Immature natural killer cell (primary cell): Measurements from ENCODE around the gene HS6ST3. TPM values are rescaled to one million over a fixed set of nuclear protein-coding genes. Genes with fewer than 3 reads are reported as not detected.
"Not testable (repeated sequence)": the region's sequence is repeated elsewhere in the genome, so short reads cannot be mapped to it uniquely, and the experiment has no call there.

Source experiments
- DNase-seq, 3 donors: peaks; one replicate each; pipeline ENCODE4 v3.0.0; 2022; ENCODE audit warnings: mixed read lengths in 1 of 3
- H3K27ac Mint-ChIP-seq, 6 donors: one replicate each; pipeline ENCODE4 v1.8.0; 2020; ENCODE audit warnings: mixed read lengths in 6 of 6, mild to moderate bottlenecking in 5 of 6, inconsistent platforms in 4 of 6, moderate library complexity in 3 of 6
- H3K27me3 Mint-ChIP-seq, 3 donors: one replicate each; pipeline ENCODE4 v1.8.0; 2020 to 2021; ENCODE audit warnings: low read depth in 3 of 3, mild to moderate bottlenecking in 3 of 3, mixed read lengths in 3 of 3, moderate library complexity in 3 of 3, inconsistent platforms in 1 of 3
- H3K36me3 Mint-ChIP-seq, 3 donors: one replicate each; pipeline ENCODE4 v1.8.0; 2020; ENCODE audit warnings: mixed read lengths in 3 of 3, inconsistent platforms in 2 of 3, mild to moderate bottlenecking in 2 of 3
- H3K4me1 Mint-ChIP-seq, 2 donors: one replicate each; pipeline ENCODE4 v1.8.0; 2020; ENCODE audit warnings: inconsistent platforms in 2 of 2, mild to moderate bottlenecking in 2 of 2, mixed read lengths in 2 of 2, moderate library complexity in 1 of 2
- H3K4me3 Mint-ChIP-seq, 5 donors: one replicate each; pipeline ENCODE4 v1.8.0; 2020; ENCODE audit warnings: mild to moderate bottlenecking in 5 of 5, mixed read lengths in 5 of 5, inconsistent platforms in 3 of 5, moderate library complexity in 3 of 5
- H3K9me3 Mint-ChIP-seq, 6 donors: one replicate each; pipeline ENCODE4 v1.8.0; 2020; ENCODE audit warnings: mild to moderate bottlenecking in 6 of 6, mixed read lengths in 6 of 6, inconsistent platforms in 4 of 6, moderate library complexity in 3 of 6
- polyA plus RNA-seq, 3 donors: library from polyadenylated mRNA; unstranded; fragments of 300-500 nt; fragmentation: Illumina TruSeq; gene quantifications; one replicate each; pipeline ENCODE4 v1.2.3, GENCODE V29; 2021

Gene HS6ST3
- polyA plus RNA-seq, 3 donors from 2014 or later = not detected

DNA sequence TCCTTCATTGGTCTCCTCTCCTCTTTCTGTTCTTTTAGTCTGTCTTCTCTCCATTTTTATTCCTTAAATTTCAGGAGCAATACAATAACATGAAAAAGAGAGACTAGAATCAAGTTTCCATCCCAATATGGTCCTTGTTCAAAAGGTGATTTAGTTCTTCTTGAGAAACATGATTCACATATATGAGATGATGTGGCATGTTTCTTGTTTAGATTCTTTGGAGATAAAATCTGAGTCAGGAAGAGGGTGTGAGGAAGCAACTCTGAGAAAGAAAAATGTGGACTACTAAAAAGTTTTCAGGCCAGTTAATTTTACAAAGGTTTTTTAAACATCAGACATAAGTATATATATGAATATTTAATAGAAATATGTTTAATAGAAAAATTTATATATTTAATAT lies 673.0 kb downstream of the HS6ST3 start:
- Mint-ChIP-seq H3K4me1 (no peaks in the 10 kb centered on the region), H3K4me3 (no peak overlapping the region), H3K27ac (no peak overlapping the region), H3K27me3 (no peaks in the 10 kb centered on the region), H3K9me3 (peaks cover 2 to 22% (median 7%) of the 10 kb centered on the region in 6 donors), H3K36me3 (no peaks in the 10 kb centered on the region)
- no peak for DNase-seq

DNA sequence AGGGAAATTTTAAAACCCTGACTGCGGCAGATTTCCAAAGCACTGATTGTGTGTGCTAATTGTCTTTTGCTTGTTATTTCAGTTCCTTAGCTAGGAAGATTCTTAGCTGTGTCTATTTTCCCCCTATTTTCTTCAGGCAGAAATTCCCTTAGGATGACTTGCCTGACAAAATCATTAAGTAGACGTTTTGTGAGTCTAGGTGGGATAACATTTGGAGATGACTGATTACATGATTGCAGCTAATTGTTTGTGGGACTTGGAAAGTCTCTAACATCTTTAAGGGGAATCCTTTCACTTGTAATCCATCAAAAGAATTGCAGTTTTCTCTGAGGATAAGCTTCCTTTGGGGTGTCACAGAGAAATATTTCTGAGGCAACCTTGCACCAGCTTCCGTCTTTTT lies 676.4 kb downstream of the HS6ST3 start:
- Mint-ChIP-seq H3K27ac (no peak overlapping the region), H3K27me3 (peaks cover 0 to 1% (median 0%) of the 10 kb centered on the region in 3 donors), H3K4me1 (no peaks in the 10 kb centered on the region), H3K4me3 (no peak overlapping the region), H3K36me3 (no peaks in the 10 kb centered on the region), H3K9me3 (peaks cover 2 to 18% (median 6%) of the 10 kb centered on the region in 6 donors)
- no peak for DNase-seq

DNA sequence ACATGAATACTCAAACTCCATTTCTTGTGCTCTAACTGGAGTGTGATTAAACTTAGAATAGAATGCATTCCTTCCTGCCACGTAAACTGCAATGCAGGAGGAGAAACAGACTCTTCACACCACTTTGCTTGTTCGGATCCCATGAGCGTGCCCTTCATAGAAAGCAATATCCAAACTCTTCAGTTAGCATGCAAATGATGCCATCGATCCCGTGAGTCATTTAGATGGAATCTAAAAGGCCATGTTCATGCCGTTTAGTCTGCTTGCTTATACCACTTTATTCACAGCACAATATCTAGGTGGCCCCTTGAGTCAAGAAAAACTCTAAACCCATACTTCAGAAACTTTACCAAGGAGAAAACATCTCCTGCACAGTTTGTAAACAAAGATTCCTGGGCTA lies 678.6 kb downstream of the HS6ST3 start:
- Mint-ChIP-seq H3K4me1 (no peaks in the 10 kb centered on the region), H3K27me3 (peaks cover 0 to 1% (median 0%) of the 10 kb centered on the region in 3 donors), H3K27ac (no peak overlapping the region), H3K36me3 (no peaks in the 10 kb centered on the region), H3K4me3 (no peak overlapping the region), H3K9me3 (peaks cover 2 to 17% (median 8%) of the 10 kb centered on the region in 6 donors)
- no peak for DNase-seq

DNA sequence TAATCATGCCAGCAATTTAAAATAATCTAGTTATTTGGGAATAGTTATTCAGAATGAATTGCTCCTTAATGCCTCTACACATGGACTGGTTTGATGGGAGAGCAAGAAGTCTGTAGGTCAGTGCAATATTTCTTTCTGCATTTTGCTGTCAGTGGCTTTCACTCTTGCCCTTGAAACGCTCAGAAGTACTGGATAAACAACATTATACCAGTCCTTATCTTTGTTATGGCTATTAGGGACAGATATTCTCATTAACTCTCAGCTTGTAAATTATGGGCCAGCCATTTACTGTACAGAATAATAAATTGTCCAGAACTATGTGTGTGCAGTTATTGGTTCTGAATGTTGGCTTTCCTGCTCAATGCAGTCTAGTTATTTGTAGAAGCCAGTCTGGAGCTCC lies 680.0 kb downstream of the HS6ST3 start:
- Mint-ChIP-seq H3K27ac (no peak overlapping the region), H3K4me3 (no peak overlapping the region), H3K36me3 (no peaks in the 10 kb centered on the region), H3K4me1 (no peaks in the 10 kb centered on the region), H3K27me3 (peaks cover 0 to 3% (median 0%) of the 10 kb centered on the region in 3 donors), H3K9me3 (peaks cover 2 to 19% (median 12%) of the 10 kb centered on the region in 6 donors)
- DNase-seq = no peak

DNA sequence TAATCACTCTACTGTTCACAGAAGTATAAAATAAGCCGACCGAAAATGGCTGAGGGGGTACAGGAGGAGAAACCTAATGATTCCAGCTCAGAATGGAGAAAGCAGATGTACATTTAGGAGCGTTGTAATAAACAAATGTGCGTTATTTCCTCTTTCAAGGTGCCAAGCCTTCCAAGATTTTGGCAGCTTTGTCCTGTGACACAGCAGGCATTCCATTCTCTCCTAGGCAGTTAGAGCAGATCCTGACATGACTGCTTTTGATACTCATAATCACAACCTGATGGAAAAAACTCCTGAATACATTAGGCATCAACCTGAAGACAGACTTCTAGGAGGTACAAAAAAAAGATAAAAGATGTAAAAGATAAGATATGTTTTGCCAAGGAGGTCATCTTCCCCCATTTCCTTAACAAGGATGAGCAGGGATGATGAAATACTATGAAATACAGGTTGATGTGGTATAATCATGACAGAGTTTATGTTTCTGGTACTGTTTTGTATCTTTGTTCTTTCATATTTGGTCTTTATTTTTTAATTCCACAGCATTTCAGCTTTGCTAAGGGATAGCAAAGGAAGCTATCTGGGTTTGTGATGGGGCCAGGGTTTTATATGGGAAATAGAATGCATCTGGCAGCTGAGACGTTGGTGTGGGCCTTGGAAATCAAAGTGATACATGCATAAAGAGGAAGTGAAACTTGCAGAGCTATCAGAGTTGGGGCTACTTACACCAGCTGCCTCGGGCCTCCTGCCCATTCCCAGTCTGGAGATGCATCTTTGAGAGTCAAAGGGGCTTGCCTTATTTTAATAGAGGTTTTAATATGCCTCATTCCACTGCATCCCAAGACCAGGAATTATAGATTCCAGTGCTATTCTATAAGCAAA lies 681.8 kb downstream of the HS6ST3 start:
- no peaks in the 10 kb centered on the region for H3K36me3 Mint-ChIP-seq

DNA sequence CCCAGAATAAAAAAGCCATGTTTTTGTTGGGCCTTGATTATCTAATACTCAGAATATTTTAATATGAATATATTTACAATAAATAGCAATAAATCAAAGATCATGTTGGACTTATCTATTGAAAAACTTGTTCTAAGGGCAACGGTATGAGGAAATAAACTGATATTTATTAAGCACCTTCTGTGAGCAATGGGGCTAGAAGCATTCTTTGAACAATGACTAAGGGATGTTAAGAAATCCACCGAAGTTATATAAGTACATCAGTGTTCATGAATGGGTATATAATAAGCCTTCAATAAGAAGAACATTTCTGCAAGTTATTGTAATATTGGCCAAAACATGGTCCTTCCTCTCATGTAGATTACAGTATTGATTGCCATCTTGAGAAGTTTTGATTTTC lies 682.5 kb downstream of the HS6ST3 start:
- peaks cover 0 to 3% (median 0%) of the 10 kb centered on the region in 3 donors for H3K27me3 Mint-ChIP-seq
- H3K36me3 Mint-ChIP-seq = no peaks in the 10 kb centered on the region
- H3K4me3 Mint-ChIP-seq = no peak overlapping the region
- no peak for DNase-seq
- no peak overlapping the region for H3K27ac Mint-ChIP-seq
- no peaks in the 10 kb centered on the region for H3K4me1 Mint-ChIP-seq
- peaks cover 9 to 30% (median 17%) of the 10 kb centered on the region in 6 donors for H3K9me3 Mint-ChIP-seq

More for the DNA sequence above, 681.8 kb downstream of the HS6ST3 start:
- Mint-ChIP-seq H3K4me1 (no peaks in the 10 kb centered on the region), H3K27ac (no peak overlapping the region), H3K27me3 (peaks cover 0 to 3% (median 0%) of the 10 kb centered on the region in 3 donors), H3K9me3 (peaks cover 8 to 32% (median 16%) of the 10 kb centered on the region in 6 donors), H3K4me3 (no peak overlapping the region)
- no peak for DNase-seq

DNA sequence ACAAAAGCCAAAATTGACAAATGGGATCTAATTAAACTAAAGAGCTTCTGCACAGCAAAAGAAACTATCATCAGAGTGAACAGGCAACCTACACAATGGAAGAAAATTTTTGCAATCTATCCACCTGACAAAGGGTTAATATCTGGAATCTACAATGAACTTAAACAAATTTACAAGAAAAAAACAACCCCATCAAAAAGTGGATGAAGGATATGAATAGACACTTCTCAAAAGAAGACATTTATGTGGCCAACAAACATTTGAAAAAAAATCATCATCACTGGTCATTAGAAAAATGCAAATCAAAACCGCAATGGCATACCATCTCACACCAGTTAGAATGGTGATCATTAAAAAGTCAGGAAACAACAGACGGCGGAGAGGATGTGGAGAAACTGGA lies 688.4 kb downstream of the HS6ST3 start:
- not testable (repeated sequence) for H3K27ac Mint-ChIP-seq, H3K4me1 Mint-ChIP-seq, H3K4me3 Mint-ChIP-seq, H3K27me3 Mint-ChIP-seq, H3K36me3 Mint-ChIP-seq, DNase-seq
- H3K9me3 Mint-ChIP-seq = peaks cover 17 to 55% (median 27%) of the 10 kb centered on the region in 6 donors

DNA sequence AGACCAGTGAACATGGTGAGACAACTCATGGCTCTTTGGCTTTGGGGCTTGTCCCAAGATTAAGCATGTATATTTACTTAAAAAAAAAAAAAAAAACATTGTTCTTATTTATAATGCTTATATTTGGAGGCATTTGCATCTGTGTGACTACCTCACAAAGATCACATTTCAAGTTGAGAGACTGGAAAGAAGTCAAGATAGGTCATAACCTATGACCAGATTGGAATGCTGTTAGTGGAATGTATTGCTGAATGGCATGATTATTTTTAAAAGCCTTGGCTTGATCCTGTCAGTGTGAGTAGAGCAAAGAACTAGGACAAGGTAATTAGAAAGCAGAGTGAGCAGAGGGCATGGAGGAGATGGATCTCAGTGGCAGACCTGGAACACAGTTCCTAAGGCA lies 689.8 kb downstream of the HS6ST3 start:
- peaks cover 14 to 48% (median 25%) of the 10 kb centered on the region in 6 donors for H3K9me3 Mint-ChIP-seq
- H3K4me1 Mint-ChIP-seq = no peaks in the 10 kb centered on the region
- peaks cover 0 to 3% (median 0%) of the 10 kb centered on the region in 3 donors for H3K27me3 Mint-ChIP-seq
- no peak overlapping the region for H3K27ac Mint-ChIP-seq
- H3K36me3 Mint-ChIP-seq = no peaks in the 10 kb centered on the region
- no peak for DNase-seq
- H3K4me3 Mint-ChIP-seq = no peak overlapping the region

DNA sequence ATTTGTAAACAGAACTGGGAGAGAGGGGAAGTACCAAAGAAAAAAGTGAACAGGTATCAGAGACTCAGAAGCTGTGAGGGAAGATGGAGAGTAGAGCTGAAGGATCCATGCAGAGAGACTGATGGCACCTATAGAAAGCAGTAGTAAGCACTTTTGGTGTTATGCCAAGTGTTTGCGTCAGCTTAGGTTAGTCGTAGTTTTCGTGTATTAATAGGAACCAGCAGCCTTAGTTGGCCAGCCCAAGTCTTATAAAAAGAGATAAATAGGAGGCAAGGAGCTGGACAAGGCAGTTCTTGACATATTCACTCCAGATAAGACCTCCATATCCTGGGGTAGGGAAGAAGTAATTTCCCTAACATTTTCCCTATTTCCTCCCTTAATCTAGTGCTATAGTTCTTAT lies 690.2 kb downstream of the HS6ST3 start:
- H3K4me1 Mint-ChIP-seq = no peaks in the 10 kb centered on the region

DNA sequence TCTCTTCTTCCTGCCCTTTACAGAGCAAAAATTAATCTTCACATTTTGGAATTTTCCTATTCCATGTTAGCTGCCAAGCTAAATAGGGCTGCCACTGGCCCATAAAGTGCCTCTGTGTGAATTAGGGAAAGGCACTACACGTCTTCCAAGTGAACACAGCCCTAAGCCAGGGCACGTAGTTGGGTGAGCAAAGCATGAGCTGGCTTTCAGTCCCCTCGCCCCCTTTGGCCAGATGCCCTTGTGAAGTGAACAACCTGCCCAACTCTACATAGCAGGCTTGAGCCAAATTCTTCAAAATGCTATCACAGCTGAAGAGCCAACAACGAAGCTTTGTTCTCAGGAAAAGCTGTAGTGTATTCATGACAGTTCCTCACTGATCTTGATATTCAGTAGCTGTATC lies 691.2 kb downstream of the HS6ST3 start:
- H3K27ac Mint-ChIP-seq = no peak overlapping the region
- H3K9me3 Mint-ChIP-seq = peaks cover 7 to 39% (median 20%) of the 10 kb centered on the region in 6 donors
- peaks cover 0 to 3% (median 0%) of the 10 kb centered on the region in 3 donors for H3K27me3 Mint-ChIP-seq
- DNase-seq = no peak
- H3K36me3 Mint-ChIP-seq = no peaks in the 10 kb centered on the region
- no peaks in the 10 kb centered on the region for H3K4me1 Mint-ChIP-seq
- no peak overlapping the region for H3K4me3 Mint-ChIP-seq

More for the DNA sequence above, 690.2 kb downstream of the HS6ST3 start:
- Mint-ChIP-seq H3K27ac (no peak overlapping the region), H3K36me3 (no peaks in the 10 kb centered on the region), H3K27me3 (peaks cover 0 to 3% (median 0%) of the 10 kb centered on the region in 3 donors), H3K9me3 (peaks cover 13 to 44% (median 25%) of the 10 kb centered on the region in 6 donors), H3K4me3 (no peak overlapping the region)
- DNase-seq = no peak

DNA sequence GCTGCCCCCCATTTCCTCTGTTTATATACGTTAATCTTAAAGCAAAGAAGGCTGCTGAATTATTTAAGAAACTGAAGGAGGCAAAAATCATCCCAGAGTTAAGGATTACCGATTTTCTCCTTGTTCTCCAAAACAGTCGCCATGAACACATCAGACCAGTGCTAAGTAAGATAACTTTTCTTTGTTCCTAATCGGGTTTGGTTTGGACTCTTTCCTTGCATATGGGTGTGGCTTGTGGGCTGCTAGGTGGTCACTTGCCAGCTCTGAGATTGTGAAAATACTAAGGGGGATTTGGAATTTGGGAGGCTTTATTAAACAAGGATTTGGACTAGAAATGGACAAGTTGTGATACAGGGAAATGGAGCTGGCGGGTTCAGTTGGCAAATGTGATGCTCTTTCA lies 692.3 kb downstream of the HS6ST3 start:
- H3K36me3 Mint-ChIP-seq = no peaks in the 10 kb centered on the region
- DNase-seq = no peak
- peaks cover 0 to 3% (median 0%) of the 10 kb centered on the region in 3 donors for H3K27me3 Mint-ChIP-seq
- no peaks in the 10 kb centered on the region for H3K4me1 Mint-ChIP-seq
- H3K9me3 Mint-ChIP-seq = peaks cover 6 to 38% (median 19%) of the 10 kb centered on the region in 6 donors
- no peak overlapping the region for H3K4me3 Mint-ChIP-seq
- no peak overlapping the region for H3K27ac Mint-ChIP-seq

DNA sequence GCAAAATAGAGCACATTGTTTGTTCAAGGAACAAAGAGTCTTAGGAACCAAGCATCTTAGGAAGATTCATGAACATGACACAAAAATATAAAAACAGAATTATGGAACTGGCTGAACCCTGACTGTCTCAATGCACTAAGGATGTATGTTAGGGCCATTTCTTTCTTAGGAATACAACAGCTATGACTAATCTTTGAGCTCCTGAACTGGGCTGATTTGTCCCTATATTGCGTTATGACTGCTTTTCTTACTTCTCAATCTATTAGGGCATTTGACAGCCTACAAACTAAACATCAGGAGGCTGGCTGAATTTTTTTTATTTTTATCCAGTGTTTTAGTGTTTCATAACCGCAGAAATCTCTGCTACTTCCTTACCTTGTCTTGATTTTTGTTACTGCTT lies 693.1 kb downstream of the HS6ST3 start:
- Mint-ChIP-seq H3K27ac (no peak overlapping the region), H3K27me3 (peaks cover 0 to 2% (median 0%) of the 10 kb centered on the region in 3 donors), H3K4me1 (no peaks in the 10 kb centered on the region), H3K36me3 (no peaks in the 10 kb centered on the region), H3K9me3 (peaks cover 6 to 35% (median 14%) of the 10 kb centered on the region in 6 donors), H3K4me3 (no peak overlapping the region)
- DNase-seq = no peak

DNA sequence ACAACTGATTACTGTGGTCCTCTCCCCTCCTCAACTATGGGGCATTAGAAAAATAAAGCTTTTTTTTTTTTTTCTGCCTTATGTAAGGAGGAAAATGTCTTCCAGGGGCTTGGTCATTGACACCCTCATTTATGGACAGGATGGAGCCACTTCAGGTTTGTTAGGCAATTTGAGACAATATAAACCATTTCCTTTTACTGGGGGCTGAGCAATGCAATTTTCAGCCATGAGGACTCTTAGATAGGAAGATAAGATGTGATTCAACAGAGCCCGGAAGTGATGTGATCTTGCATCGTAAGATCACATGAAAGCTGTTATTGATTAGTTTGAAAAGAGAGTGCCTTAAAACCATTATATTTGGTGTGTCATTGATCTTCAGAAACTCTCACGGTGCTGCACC lies 693.6 kb downstream of the HS6ST3 start:
- Mint-ChIP-seq H3K4me3 (no peak overlapping the region), H3K4me1 (no peaks in the 10 kb centered on the region), H3K36me3 (no peaks in the 10 kb centered on the region), H3K9me3 (peaks cover 2 to 30% (median 11%) of the 10 kb centered on the region in 6 donors), H3K27ac (no peak overlapping the region), H3K27me3 (peaks cover 0 to 2% (median 0%) of the 10 kb centered on the region in 3 donors)
- DNase-seq = no peak

DNA sequence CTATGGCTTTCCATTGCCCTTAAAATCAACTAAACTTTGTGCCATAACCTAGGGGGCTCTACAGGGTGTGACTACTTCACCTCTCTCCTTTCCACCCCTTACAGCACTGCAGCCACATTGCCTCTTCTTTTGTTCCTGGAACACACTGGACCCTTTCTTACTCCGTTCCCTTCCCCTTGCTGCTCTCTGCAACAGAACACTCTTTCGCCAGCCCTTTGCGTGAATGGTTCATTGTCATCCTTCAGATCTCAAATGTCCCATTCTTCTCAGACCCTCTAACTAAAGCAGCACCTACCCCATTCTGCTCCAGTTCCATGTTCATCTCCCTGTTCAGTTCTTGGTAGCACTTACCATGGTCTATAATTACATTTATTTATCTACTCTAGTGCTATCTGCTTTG lies 696.1 kb downstream of the HS6ST3 start:
- Mint-ChIP-seq H3K27me3 (no peaks in the 10 kb centered on the region), H3K4me3 (no peak overlapping the region), H3K27ac (no peak overlapping the region), H3K36me3 (no peaks in the 10 kb centered on the region), H3K9me3 (peaks cover 0 to 21% (median 11%) of the 10 kb centered on the region in 6 donors), H3K4me1 (no peaks in the 10 kb centered on the region)
- no peak for DNase-seq
